ENCODE data around the gene TMEM258.

The TMEM258 gene

DNA sequence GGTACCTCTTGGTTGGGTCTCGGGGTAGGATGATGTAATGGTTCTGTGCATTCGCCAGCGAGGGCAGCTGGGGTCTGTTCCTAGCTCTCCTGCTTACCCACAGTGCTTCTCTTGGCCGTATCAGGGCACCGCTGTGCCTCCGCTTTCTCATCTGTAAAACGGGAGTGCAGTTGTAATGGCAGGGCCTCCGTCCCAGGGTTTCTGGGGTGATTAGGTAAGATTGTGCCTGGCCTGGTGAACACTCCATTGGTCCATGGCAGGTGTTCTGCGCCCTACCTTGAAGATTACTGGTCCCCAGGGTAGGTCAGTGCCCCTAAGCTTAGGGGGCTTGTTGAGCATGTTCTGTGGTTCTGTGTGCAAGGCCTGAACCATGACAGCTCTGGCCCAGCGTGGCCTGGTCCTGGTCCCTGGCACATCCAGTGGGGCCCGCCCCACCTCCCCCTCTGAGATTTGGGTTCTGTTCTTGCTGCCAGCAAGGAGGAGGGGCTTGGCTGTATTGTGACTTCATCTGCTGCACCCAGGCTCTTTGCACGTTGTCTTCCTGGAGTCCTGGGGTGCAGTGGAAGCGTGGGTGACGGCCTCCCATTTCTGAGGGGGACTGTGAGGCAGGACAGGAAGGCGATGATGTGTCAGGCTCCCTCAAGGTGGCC, 35.1 kb downstream of the TMEM258 start:
- TF ChIP-seq TAF1 (IDR thresholded peaks at IDR 0.05; ENCODE audit: borderline replicate concordance, insufficient read depth, low read length) (no peak), POLR2AphosphoS5 (IDR thresholded peaks at IDR 0.05; ENCODE audit: low read depth, low read length) (no peak), SIN3A (IDR thresholded peaks at IDR 0.05; ENCODE audit: borderline replicate concordance, insufficient read depth, low read length) (no peak), REST (IDR thresholded peaks at IDR 0.05; ENCODE audit: insufficient read depth in 1 of 2, low read depth in 2 of 2, low read length in 2 of 2) (no peak), FOXP2 (optimal IDR thresholded peaks at IDR 0.05; ENCODE audit: borderline replicate concordance, extremely low read depth, extremely low read length, insufficient read depth) (no peak)

DNA sequence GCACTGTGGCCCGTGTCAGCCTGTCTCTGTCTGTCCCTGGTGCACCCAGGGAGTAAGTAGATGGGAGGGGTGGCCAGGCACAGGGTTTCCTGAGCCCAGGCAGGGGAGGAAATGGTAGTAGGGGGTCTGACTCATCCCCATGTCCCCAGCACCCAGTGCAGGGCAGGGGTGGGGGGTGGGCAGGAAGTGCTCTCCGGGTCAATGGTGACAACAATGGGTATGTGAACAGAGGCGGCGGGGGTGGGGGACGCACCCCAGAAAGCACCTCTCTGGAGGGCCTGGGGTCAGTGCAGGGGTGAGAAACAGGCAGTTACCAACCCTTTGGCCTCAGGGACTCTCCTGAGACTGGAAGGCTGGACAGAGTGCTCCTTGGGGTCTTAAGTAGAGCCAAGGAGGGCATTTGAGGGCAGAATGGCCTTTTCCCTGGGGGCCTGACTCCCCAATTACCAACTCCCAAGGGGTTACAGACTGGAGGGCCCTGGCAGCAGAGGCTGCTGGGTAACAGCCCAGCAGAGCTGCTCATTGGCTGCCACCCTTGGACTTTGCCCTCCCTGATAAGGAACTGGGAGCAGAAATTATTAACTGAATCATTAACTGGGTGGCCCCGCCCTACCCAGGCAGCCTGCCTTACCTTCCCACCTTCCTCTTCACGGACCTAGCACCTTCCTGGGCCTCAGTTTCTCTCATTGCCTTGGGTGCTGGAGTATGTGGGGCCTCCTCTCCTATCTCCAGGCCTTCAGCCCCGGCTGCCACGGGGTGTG, 35.8 kb downstream of the TMEM258 start:
- TF ChIP-seq REST (IDR thresholded peaks at IDR 0.05; ENCODE audit: insufficient read depth in 1 of 2, low read depth in 2 of 2, low read length in 2 of 2) (no peak), POLR2AphosphoS5 (IDR thresholded peaks at IDR 0.05; ENCODE audit: low read depth, low read length) (no peak)

GRCh38 chr11:61756147-61756451, 36.3 kb downstream of the TMEM258 start:
- TF ChIP-seq TAF1 (IDR thresholded peaks at IDR 0.05; ENCODE audit: borderline replicate concordance, insufficient read depth, low read length): no peak

DNA sequence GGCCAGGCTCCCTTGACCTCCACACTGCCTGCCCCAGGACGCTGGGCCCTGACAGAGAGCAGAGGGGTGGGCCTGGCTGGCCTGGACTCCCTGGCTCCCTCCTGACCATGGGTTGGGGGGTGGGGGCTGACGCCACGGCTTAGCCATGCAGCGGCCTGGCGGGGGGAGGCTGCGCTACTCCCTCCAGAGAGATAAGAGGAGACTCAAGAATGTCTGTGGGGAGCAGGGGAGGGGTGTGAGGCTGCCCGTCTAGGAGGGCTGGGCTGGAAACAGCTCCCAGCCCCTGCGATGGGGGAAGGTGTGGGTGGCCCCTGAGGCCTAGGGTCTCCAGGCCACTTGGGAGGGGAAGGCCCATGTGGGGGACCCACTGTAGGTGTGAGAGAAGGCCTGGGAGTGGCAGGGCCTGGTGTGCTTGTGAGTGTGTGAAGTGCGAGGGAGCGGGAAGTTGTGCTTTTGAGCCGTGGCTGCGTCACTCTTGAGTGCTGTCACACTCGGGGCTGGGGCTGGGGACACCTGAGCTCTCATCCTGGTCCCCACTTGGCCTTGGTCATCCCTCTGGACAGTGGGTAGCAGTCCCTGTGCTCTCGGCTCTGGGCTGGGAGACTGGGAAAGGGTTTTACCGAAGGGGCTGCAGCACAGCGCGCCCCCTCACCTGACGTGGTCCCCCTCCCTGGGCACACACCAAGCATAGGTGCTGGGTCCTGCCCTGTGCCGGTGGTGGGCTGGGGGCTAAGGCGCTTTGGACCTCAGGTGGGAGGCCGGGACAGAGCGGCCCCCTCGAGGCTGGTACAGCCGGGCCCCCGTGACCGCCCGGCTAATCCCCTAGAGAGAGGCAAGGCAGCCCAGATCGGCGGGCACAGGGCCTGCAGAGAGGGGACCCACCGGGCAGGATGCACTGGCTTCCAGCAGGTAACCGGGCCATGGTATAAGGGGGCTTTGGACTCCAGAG, 37.6 kb downstream of the TMEM258 start:
- TF ChIP-seq REST (IDR thresholded peaks at IDR 0.05; ENCODE audit: insufficient read depth in 1 of 2, low read depth in 2 of 2, low read length in 2 of 2) (no peak), SIN3A (IDR thresholded peaks at IDR 0.05; ENCODE audit: borderline replicate concordance, insufficient read depth, low read length) (no peak), TAF1 (IDR thresholded peaks at IDR 0.05; ENCODE audit: borderline replicate concordance, insufficient read depth, low read length) (no peak), FOXP2 (optimal IDR thresholded peaks at IDR 0.05; ENCODE audit: borderline replicate concordance, extremely low read depth, extremely low read length, insufficient read depth) (no peak), POLR2AphosphoS5 (IDR thresholded peaks at IDR 0.05; ENCODE audit: low read depth, low read length) (no peak)

DNA sequence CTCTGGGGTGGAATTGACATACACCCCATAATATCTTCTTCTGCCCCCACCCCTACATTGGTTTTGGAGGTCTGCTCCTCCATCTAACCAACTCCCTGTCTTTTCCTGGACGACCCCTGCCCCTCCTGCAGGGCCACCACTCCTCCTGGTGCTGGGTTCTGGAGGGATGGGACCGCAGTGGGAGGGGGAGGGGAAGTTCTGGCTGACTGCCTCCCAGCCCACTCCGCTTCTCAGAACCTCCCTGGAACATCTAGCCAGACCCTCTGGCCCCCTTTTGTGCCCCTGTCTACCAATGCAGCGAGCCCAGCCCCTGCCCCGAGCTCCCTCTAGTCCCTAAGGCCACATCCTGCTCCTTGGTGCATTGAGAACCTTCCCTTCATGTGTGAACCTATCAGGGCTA, 38.7 kb downstream of the TMEM258 start:
- TF ChIP-seq TAF1 (IDR thresholded peaks at IDR 0.05; ENCODE audit: borderline replicate concordance, insufficient read depth, low read length): no peak
- TF ChIP-seq POLR2AphosphoS5 (IDR thresholded peaks at IDR 0.05; ENCODE audit: low read depth, low read length): no peak
- no peak for TF ChIP-seq FOXP2 (optimal IDR thresholded peaks at IDR 0.05; ENCODE audit: borderline replicate concordance, extremely low read depth, extremely low read length, insufficient read depth)
- TF ChIP-seq SIN3A (IDR thresholded peaks at IDR 0.05; ENCODE audit: borderline replicate concordance, insufficient read depth, low read length): no peak
- TF ChIP-seq REST (IDR thresholded peaks at IDR 0.05; ENCODE audit: insufficient read depth in 1 of 2, low read depth in 2 of 2, low read length in 2 of 2): no peak

Data from PFSK-1 (cell line).